ENCODE data around the gene PANK2. TPM values are rescaled to one million over a fixed set of nuclear protein-coding genes. Genes with fewer than 3 reads are reported as not detected.

The PANK2 gene
- total and polyA plus RNA-seq, 10 of the 15 experiments (the other 5 are each of a cell fraction or from before 2014, with no cell fraction given) = 13.2 to 43.4 (median 33.3) TPM

DNA sequence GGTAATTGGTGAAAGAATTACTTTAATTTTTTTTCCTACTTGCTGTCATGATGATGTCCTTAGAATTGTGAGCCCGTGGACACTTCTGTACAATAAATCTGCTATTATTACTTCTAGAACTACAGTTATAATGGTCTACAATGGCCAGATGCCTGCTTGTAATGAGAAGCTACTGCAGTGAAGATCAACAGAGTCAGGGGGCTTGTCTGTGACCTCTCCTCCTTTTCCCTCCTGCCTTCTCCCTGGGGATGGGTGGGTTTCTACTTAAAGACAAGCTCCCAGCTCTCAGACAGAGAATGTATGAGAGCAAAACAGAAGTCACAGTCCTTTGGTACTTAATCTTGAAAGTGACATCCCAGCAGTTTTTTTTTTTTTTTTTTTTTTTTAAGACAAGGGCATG is 13.2 kb upstream of the PANK2 start (continued):
- TF ChIP-seq, protein P1, sequence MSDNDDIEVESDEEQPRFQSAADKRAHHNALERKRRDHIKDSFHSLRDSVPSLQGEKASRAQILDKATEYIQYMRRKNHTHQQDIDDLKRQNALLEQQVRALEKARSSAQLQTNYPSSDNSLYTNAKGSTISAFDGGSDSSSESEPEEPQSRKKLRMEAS (IDR thresholded peaks at IDR 0.05; ENCODE audit: low read depth, low read length) = no peak

DNA sequence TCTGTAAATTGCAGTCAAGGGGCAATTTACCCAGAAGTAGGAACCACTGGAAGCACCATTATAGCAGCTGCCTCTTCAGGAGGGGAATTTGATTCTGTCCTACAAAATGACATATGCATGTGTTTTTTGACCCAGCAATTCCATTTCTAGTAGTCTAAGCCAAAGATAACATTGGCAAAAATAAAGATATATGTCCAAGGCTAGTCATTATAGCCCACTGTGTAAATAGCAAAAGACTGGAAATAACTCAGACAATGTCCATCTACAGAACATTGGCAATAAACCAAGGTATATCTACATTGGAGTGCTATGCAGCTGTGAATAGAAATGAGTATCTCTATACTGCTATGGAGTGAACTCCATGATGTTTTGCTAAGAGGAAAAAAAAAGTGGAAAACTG is 12.5 kb upstream of the PANK2 start:
- no peak overlapping the region for H3K27ac ChIP-seq (ENCODE audit: control insufficient read depth, insufficient read depth)
- ChIA-PET POLR2A (interaction anchor here (0.7 kb wide), 1 partner anchor 16 kb away, joined by 4 read pairs; no protein-coding TSS in a partner anchor), RAD21 (ENCODE audit: unreplicated experiment) (interaction anchor here (0.7 kb wide), 1 partner anchor 403 kb away, joined by 3 read pairs; no protein-coding TSS in a partner anchor), CTCF (no interaction called here), SMC1A (ENCODE audit: uncharacterized antibody, unreplicated experiment) (interaction anchor here (0.6 kb wide), 1 partner anchor 107 kb away, joined by 3 read pairs; no protein-coding TSS in a partner anchor)
- H3K27me3 ChIP-seq (replicated peaks in 1 of 2; ENCODE audit: control insufficient read depth in 2 of 2, insufficient read depth in 2 of 2, low read length in 1 of 2) = no peaks in the 10 kb centered on the region
- intact Hi-C loops (cut with micrococcal nuclease; ENCODE audit: unreplicated experiment) (no loop called here), in situ Hi-C loops (cut with MboI) (no loop called here)
- H3K4me3 ChIP-seq = no peak overlapping the region
- H4K20me1 ChIP-seq (ENCODE audit: control insufficient read depth, insufficient read depth) = no peaks in the 10 kb centered on the region
- no TSS peak for BruUV-seq (replicated peaks)
- ATAC-seq = no peak
- no peak for FAIRE-seq
- H3K79me2 ChIP-seq (ENCODE audit: control insufficient read depth, insufficient read depth, low read length) = no peaks in the 10 kb centered on the region
- H2AFZ ChIP-seq (ENCODE audit: control insufficient read depth, low read depth, low read length) = no peak overlapping the region
- no peaks in the 10 kb centered on the region for H3K4me1 ChIP-seq (ENCODE audit: control insufficient read depth, insufficient read depth, low read length)
- H3K4me2 ChIP-seq (ENCODE audit: control insufficient read depth, insufficient read depth) = no peak overlapping the region
- H3K9me3 ChIP-seq (replicated peaks; ENCODE audit: control insufficient read depth, insufficient read depth, low read length) = no peaks in the 10 kb centered on the region
- H3K9ac ChIP-seq (ENCODE audit: control insufficient read depth, insufficient read depth, low read length) = no peak overlapping the region
- H3K36me3 ChIP-seq (ENCODE audit: control insufficient read depth in 2 of 2, insufficient read depth in 2 of 2, low read length in 1 of 2) = no peaks in the 10 kb centered on the region; a peak in 2 of 4 replicates
- no peak for DNase-seq (ENCODE audit: low read depth, low spot score)
- TF ChIP-seq BRCA1 (IDR thresholded peaks at IDR 0.05; ENCODE audit: low read depth, low read length) (no peak), SRF (IDR thresholded peaks at IDR 0.05; ENCODE audit: low read depth in 2 of 2, low read length in 2 of 2) (no peak), TCF7 (IDR thresholded peaks at IDR 0.05; ENCODE audit: borderline replicate concordance) (no peak), TCF12 (IDR thresholded peaks at IDR 0.05; ENCODE audit: low read depth, low read length) (no peak), POU2F2 (IDR thresholded peaks at IDR 0.05; ENCODE audit: borderline replicate concordance, low read depth, low read length) (no peak), ZNF24 (IDR thresholded peaks at IDR 0.05) (no peak), CBX3 (IDR thresholded peaks at IDR 0.05; ENCODE audit: borderline replicate concordance, low read depth) (no peak), HDAC6 (IDR thresholded peaks at IDR 0.05; ENCODE audit: unreplicated experiment) (no peak), RUNX3 (IDR thresholded peaks at IDR 0.05; ENCODE audit: low read length) (no peak), JUND (IDR thresholded peaks at IDR 0.05; ENCODE audit: low read depth, low read length) (no peak), BHLHE40 (IDR thresholded peaks at IDR 0.05; ENCODE audit: borderline replicate concordance in 1 of 2, low read depth in 2 of 2, low read length in 1 of 2) (no peak), DPF2 (IDR thresholded peaks at IDR 0.05) (no peak)
- TF ChIP-seq, protein P2, sequence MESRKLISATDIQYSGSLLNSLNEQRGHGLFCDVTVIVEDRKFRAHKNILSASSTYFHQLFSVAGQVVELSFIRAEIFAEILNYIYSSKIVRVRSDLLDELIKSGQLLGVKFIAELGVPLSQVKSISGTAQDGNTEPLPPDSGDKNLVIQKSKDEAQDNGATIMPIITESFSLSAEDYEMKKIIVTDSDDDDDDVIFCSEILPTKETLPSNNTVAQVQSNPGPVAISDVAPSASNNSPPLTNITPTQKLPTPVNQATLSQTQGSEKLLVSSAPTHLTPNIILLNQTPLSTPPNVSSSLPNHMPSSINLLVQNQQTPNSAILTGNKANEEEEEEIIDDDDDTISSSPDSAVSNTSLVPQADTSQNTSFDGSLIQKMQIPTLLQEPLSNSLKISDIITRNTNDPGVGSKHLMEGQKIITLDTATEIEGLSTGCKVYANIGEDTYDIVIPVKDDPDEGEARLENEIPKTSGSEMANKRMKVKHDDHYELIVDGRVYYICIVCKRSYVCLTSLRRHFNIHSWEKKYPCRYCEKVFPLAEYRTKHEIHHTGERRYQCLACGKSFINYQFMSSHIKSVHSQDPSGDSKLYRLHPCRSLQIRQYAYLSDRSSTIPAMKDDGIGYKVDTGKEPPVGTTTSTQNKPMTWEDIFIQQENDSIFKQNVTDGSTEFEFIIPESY (IDR thresholded peaks at IDR 0.05) = no peak
- TF ChIP-seq, protein P3, sequence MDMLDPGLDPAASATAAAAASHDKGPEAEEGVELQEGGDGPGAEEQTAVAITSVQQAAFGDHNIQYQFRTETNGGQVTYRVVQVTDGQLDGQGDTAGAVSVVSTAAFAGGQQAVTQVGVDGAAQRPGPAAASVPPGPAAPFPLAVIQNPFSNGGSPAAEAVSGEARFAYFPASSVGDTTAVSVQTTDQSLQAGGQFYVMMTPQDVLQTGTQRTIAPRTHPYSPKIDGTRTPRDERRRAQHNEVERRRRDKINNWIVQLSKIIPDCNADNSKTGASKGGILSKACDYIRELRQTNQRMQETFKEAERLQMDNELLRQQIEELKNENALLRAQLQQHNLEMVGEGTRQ (IDR thresholded peaks at IDR 0.05; ENCODE audit: borderline replicate concordance, low read depth, low read length) = no peak
- TF ChIP-seq, protein P4, sequence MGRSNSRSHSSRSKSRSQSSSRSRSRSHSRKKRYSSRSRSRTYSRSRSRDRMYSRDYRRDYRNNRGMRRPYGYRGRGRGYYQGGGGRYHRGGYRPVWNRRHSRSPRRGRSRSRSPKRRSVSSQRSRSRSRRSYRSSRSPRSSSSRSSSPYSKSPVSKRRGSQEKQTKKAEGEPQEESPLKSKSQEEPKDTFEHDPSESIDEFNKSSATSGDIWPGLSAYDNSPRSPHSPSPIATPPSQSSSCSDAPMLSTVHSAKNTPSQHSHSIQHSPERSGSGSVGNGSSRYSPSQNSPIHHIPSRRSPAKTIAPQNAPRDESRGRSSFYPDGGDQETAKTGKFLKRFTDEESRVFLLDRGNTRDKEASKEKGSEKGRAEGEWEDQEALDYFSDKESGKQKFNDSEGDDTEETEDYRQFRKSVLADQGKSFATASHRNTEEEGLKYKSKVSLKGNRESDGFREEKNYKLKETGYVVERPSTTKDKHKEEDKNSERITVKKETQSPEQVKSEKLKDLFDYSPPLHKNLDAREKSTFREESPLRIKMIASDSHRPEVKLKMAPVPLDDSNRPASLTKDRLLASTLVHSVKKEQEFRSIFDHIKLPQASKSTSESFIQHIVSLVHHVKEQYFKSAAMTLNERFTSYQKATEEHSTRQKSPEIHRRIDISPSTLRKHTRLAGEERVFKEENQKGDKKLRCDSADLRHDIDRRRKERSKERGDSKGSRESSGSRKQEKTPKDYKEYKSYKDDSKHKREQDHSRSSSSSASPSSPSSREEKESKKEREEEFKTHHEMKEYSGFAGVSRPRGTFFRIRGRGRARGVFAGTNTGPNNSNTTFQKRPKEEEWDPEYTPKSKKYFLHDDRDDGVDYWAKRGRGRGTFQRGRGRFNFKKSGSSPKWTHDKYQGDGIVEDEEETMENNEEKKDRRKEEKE (IDR thresholded peaks at IDR 0.05) = no peak

All from GM12878 (cell line).